Measurements from ENCODE around the gene HELZ. TPM values are rescaled to one million over a fixed set of nuclear protein-coding genes. Genes with fewer than 3 reads are reported as not detected.

HELZ gene
- total RNA-seq, 1 experiment from 2014 or later: 31.3 TPM

GRCh38 chr17:67136191-67137025 lies 108.6 kb downstream of the HELZ start:
- intact Hi-C loops (cut with micrococcal nuclease): no loop called here
- H4K20me1 ChIP-seq (ENCODE audit: low read length): no peaks in the 10 kb centered on the region
- DNase-seq (peak; percentile 32), ATAC-seq (no peak)
- no peaks in the 10 kb centered on the region for H3K79me2 ChIP-seq (ENCODE audit: low read length)
- no peaks in the 10 kb centered on the region for H3K27me3 ChIP-seq (ENCODE audit: low read length)
- ChIA-PET CTCF (no interaction called here), POLR2A (ENCODE audit: unreplicated experiment) (no interaction called here)
- H2AFZ ChIP-seq (ENCODE audit: low read length): no peak overlapping the region
- peaks cover 20% of the 10 kb centered on the region for H3K4me1 ChIP-seq (ENCODE audit: insufficient read depth, low read length)
- no peak overlapping the region for H3K4me3 ChIP-seq (ENCODE audit: low read length)
- H3K4me2 ChIP-seq (ENCODE audit: low read length): no peak overlapping the region
- no TSS peak for BruUV-seq (replicated peaks)
- no peak overlapping the region for H3K27ac ChIP-seq (ENCODE audit: low read length)
- peaks cover 8% of the 10 kb centered on the region for H3F3A ChIP-seq (ENCODE audit: low read length, unreplicated experiment)
- peaks cover 36% of the 10 kb centered on the region for H3K36me3 ChIP-seq (ENCODE audit: low read depth, low read length)
- TF ChIP-seq EZH2phosphoT487 (IDR thresholded peaks at IDR 0.05; ENCODE audit: borderline replicate concordance, low read length) (no peak), CTCF (conservative IDR thresholded peaks at IDR 0.05; ENCODE audit: low read depth, low read length) (no peak), EZH2 (IDR thresholded peaks at IDR 0.05; ENCODE audit: low read length, unreplicated experiment) (no peak)
- H3K9ac ChIP-seq (ENCODE audit: low read length): no peak overlapping the region
- H3K9me3 ChIP-seq (ENCODE audit: low read length): no peaks in the 10 kb centered on the region
- H3K9me2 ChIP-seq (replicated peaks; ENCODE audit: low read length): no peaks in the 10 kb centered on the region

- H3K27me3 ChIP-seq (ENCODE audit: low read length): no peaks in the 10 kb centered on the region
- H3K4me1 ChIP-seq (ENCODE audit: insufficient read depth, low read length): 0 out of 2 replicates have a peak, but pooled peaks cover 4% of the 10 kb centered on the region
- no TSS peak for BruUV-seq (replicated peaks)
- intact Hi-C loops (cut with micrococcal nuclease): no loop called here
- TF ChIP-seq EZH2 (IDR thresholded peaks at IDR 0.05; ENCODE audit: low read length, unreplicated experiment) (no peak), CTCF (conservative IDR thresholded peaks at IDR 0.05; ENCODE audit: low read depth, low read length) (no peak), EZH2phosphoT487 (IDR thresholded peaks at IDR 0.05; ENCODE audit: borderline replicate concordance, low read length) (no peak)
- H3K9me3 ChIP-seq (ENCODE audit: low read length): no peaks in the 10 kb centered on the region
- POLR2A ChIA-PET (ENCODE audit: unreplicated experiment): no interaction called here
- CTCF ChIA-PET: no interaction called here
- H4K20me1 ChIP-seq (ENCODE audit: low read length): no peaks in the 10 kb centered on the region
- H3K79me2 ChIP-seq (ENCODE audit: low read length): no peaks in the 10 kb centered on the region
- peaks cover 30% of the 10 kb centered on the region for H3K36me3 ChIP-seq (ENCODE audit: low read depth, low read length)
- no peak overlapping the region for H2AFZ ChIP-seq (ENCODE audit: low read length)
- no peak overlapping the region for H3K9ac ChIP-seq (ENCODE audit: low read length)
- H3K4me2 ChIP-seq (ENCODE audit: low read length): no peak overlapping the region
- no peak overlapping the region for H3K4me3 ChIP-seq (ENCODE audit: low read length)
- ATAC-seq (no peak), DNase-seq (no peak)
- no peak overlapping the region for H3K27ac ChIP-seq (ENCODE audit: low read length)
- H3K9me2 ChIP-seq (replicated peaks; ENCODE audit: low read length): no peaks in the 10 kb centered on the region
- H3F3A ChIP-seq (ENCODE audit: low read length, unreplicated experiment): no peaks in the 10 kb centered on the region
Measured at GRCh38 chr17:67133161-67133560, 111.8 kb downstream of the HELZ start.

GRCh38 chr17:67132366-67132765 lies 112.6 kb downstream of the HELZ start:
- no peaks in the 10 kb centered on the region for H4K20me1 ChIP-seq (ENCODE audit: low read length)
- no peak overlapping the region for H3K27ac ChIP-seq (ENCODE audit: low read length)
- no peak overlapping the region for H3K4me3 ChIP-seq (ENCODE audit: low read length)
- no peaks in the 10 kb centered on the region for H3K9me3 ChIP-seq (ENCODE audit: low read length)
- CTCF ChIA-PET: interaction anchor here (0.6 kb wide), 1 partner anchor 24 kb away, joined by 3 read pairs; no protein-coding TSS in a partner anchor
- H3K27me3 ChIP-seq (ENCODE audit: low read length): no peaks in the 10 kb centered on the region
- TF ChIP-seq EZH2phosphoT487 (IDR thresholded peaks at IDR 0.05; ENCODE audit: borderline replicate concordance, low read length): no peak
- TF ChIP-seq CTCF (conservative IDR thresholded peaks at IDR 0.05; ENCODE audit: low read depth, low read length): no peak
- no peak for TF ChIP-seq EZH2 (IDR thresholded peaks at IDR 0.05; ENCODE audit: low read length, unreplicated experiment)
- no peak for DNase-seq
- intact Hi-C loops (cut with micrococcal nuclease): no loop called here
- H3K4me1 ChIP-seq (ENCODE audit: insufficient read depth, low read length): 0 out of 2 replicates have a peak, but pooled peaks cover 4% of the 10 kb centered on the region
- H2AFZ ChIP-seq (ENCODE audit: low read length): no peak overlapping the region
- no peak overlapping the region for H3K9ac ChIP-seq (ENCODE audit: low read length)
- H3F3A ChIP-seq (ENCODE audit: low read length, unreplicated experiment): no peaks in the 10 kb centered on the region
- no peaks in the 10 kb centered on the region for H3K9me2 ChIP-seq (replicated peaks; ENCODE audit: low read length)
- H3K79me2 ChIP-seq (ENCODE audit: low read length): no peaks in the 10 kb centered on the region
- peak; percentile 39 for ATAC-seq
- H3K36me3 ChIP-seq (ENCODE audit: low read depth, low read length): peaks cover 22% of the 10 kb centered on the region
- no TSS peak for BruUV-seq (replicated peaks)
- POLR2A ChIA-PET (ENCODE audit: unreplicated experiment): no interaction called here
- no peak overlapping the region for H3K4me2 ChIP-seq (ENCODE audit: low read length)

Data from PC-3 (cell line).